ENCODE measurements around the gene GSDME. TPM values are rescaled to one million over a fixed set of nuclear protein-coding genes. Genes with fewer than 3 reads are reported as not detected.

Gene GSDME
- total RNA-seq, 1 experiment from 2014 or later = 4.5 TPM

GRCh38 chr7:24709051-24709450 is 48.2 kb downstream of the GSDME start:
- POLR2A ChIA-PET = no interaction called here
- no peak overlapping the region for H3K27ac ChIP-seq (ENCODE audit: low read length)
- BruUV-seq (replicated peaks) = no TSS peak
- in situ Hi-C loops (cut with HindIII; ENCODE audit: low pct_unique_long_range_greater_than_20kb, low sequenced_read_pairs) (no loop called here), intact Hi-C loops (cut with micrococcal nuclease; ENCODE audit: unreplicated experiment) (no loop called here)
- no peak overlapping the region for H3K4me3 ChIP-seq (ENCODE audit: low read depth in 2 of 2, low read length in 2 of 2)
- no peaks in the 10 kb centered on the region for H3K36me3 ChIP-seq (ENCODE audit: control insufficient read depth, insufficient read depth, low read length)
- H3K27me3 ChIP-seq (ENCODE audit: control insufficient read depth, insufficient read depth, low read length) = no peaks in the 10 kb centered on the region
- DNase-seq (ENCODE audit: low read depth, low spot score) = no peak
- H3K4me1 ChIP-seq (ENCODE audit: control insufficient read depth, insufficient read depth, low read length) = no peaks in the 10 kb centered on the region
- ATAC-seq = no peak
- no peaks in the 10 kb centered on the region for H3K9me3 ChIP-seq (ENCODE audit: control insufficient read depth, insufficient read depth, low read depth, low read length)
- CTCF ChIA-PET = no interaction called here
- no peak for TF ChIP-seq TCF7L2 (IDR thresholded peaks at IDR 0.05; ENCODE audit: low read depth, low read length)
- no peak for TF ChIP-seq POLR2AphosphoS5 (IDR thresholded peaks at IDR 0.05; ENCODE audit: low read depth, low read length)
- no peak for TF ChIP-seq SIN3A (IDR thresholded peaks at IDR 0.05; ENCODE audit: borderline replicate concordance, insufficient read depth, low read depth, low read length)
- no peak for TF ChIP-seq CTCF (IDR thresholded peaks at IDR 0.05)
- no peak for TF ChIP-seq REST (IDR thresholded peaks at IDR 0.05; ENCODE audit: insufficient read depth in 1 of 2, low read depth in 2 of 2, low read length in 1 of 2)

GRCh38 chr7:24707988-24708615 is 49.2 kb downstream of the GSDME start:
- CTCF ChIA-PET = no interaction called here
- no TSS peak for BruUV-seq (replicated peaks)
- ATAC-seq = no peak

More at GRCh38 chr7:24707988-24708615, 49.2 kb downstream of the GSDME start:
- TF ChIP-seq TCF7L2 (IDR thresholded peaks at IDR 0.05; ENCODE audit: low read depth, low read length) (no peak), POLR2AphosphoS5 (IDR thresholded peaks at IDR 0.05; ENCODE audit: low read depth, low read length) (no peak), CTCF (IDR thresholded peaks at IDR 0.05) (no peak), REST (IDR thresholded peaks at IDR 0.05; ENCODE audit: insufficient read depth in 1 of 2, low read depth in 2 of 2, low read length in 1 of 2) (no peak), SIN3A (IDR thresholded peaks at IDR 0.05; ENCODE audit: borderline replicate concordance, insufficient read depth, low read depth, low read length) (no peak)
- H3K9me3 ChIP-seq (ENCODE audit: control insufficient read depth, insufficient read depth, low read depth, low read length) = no peaks in the 10 kb centered on the region
- intact Hi-C loops (cut with micrococcal nuclease; ENCODE audit: unreplicated experiment) = no loop called here
- H3K36me3 ChIP-seq (ENCODE audit: control insufficient read depth, insufficient read depth, low read length) = no peaks in the 10 kb centered on the region
- H3K4me3 ChIP-seq (ENCODE audit: low read depth in 2 of 2, low read length in 2 of 2) = no peak overlapping the region
- POLR2A ChIA-PET = no interaction called here
- no peaks in the 10 kb centered on the region for H3K27me3 ChIP-seq (ENCODE audit: control insufficient read depth, insufficient read depth, low read length)
- no peak overlapping the region for H3K27ac ChIP-seq (ENCODE audit: low read length)
- no peaks in the 10 kb centered on the region for H3K4me1 ChIP-seq (ENCODE audit: control insufficient read depth, insufficient read depth, low read length)
- DNase-seq (ENCODE audit: low read depth, low spot score) = no peak
- in situ Hi-C loops (cut with HindIII; ENCODE audit: low pct_unique_long_range_greater_than_20kb, low sequenced_read_pairs) = no loop called here
